GM12878 (cell line): ENCODE data around the gene IRF2. TPM values are rescaled to one million over a fixed set of nuclear protein-coding genes. Genes with fewer than 3 reads are reported as not detected.
A peak's percentile ranks its signal among the peaks of the same experiment; 100 is the strongest.

ENCODE experiments used
- ATAC-seq: fragments of 200-7000 bp; cut with Tn5 transposase; 3 replicates; pipeline ENCODE4 v1.9.1; 2020; ENCODE audit warnings: mild to moderate bottlenecking, moderate library complexity
- BruUV-seq: library from RNA; stranded (reverse); fragments of 400-500 nt; replicated peaks from 2 replicates; lab custom pipeline; 2021; lab: Mats Ljungman, UMichigan
- CTCF ChIA-PET: fragments of 300-600 bp; sonication (Branson Sonifier 250); formaldehyde crosslinking; extraction: SDS; loops from one replicate; lab custom pipeline; 2021; ENCODE audit warnings: inconsistent platforms; lab: Yijun Ruan, JAX
- POLR2A ChIA-PET: fragments of 350-600 bp; formaldehyde crosslinking; extraction: SDS; loops from one replicate; lab custom pipeline; 2021; ENCODE audit warnings: inconsistent platforms; lab: Charles Lee
- RAD21 ChIA-PET: fragments of 300-600 bp; sonication (Branson Sonifier 250); formaldehyde crosslinking; loops from one replicate; lab custom pipeline; 2023; ENCODE audit warnings: antibody characterized with exemption; ENCODE audit not compliant: unreplicated experiment; lab: Charles Lee
- SMC1A ChIA-PET: fragments of 300-600 bp; sonication (Branson Sonifier 250); formaldehyde crosslinking; loops from one replicate; lab custom pipeline; 2023; ENCODE audit not compliant: unreplicated experiment, uncharacterized antibody; lab: Charles Lee
- DNase-seq: peaks from one replicate; pipeline ENCODE4 v3.0.0-alpha.2; 2011; ENCODE audit warnings: low read depth, low spot score
- FAIRE-seq: peaks from 3 replicates; lab custom pipeline; 2011; peaks lifted over from hg19 to GRCh38; lab: Jason Lieb, UNC
- H2AFZ ChIP-seq: 2 replicates; pipeline ENCODE4 v1.6.0; 2011; ENCODE audit warnings: low read depth, low read length, control low read depth; ENCODE audit not compliant: control insufficient read depth
- H3K27ac ChIP-seq: 2 replicates; pipeline ENCODE4 v1.5.1; 2011; ENCODE audit warnings: control low read depth; ENCODE audit not compliant: control insufficient read depth, insufficient read depth
- H3K27me3 ChIP-seq, 2 experiments: replicated peaks in 1 of 2; 2 replicates each; pipeline versions ENCODE4 v1.6.0 to v1.6.1; 2011; ENCODE audit warnings: low read length in 1 of 2; ENCODE audit not compliant: control insufficient read depth in 2 of 2, insufficient read depth in 2 of 2
- H3K36me3 ChIP-seq, 2 experiments: 2 replicates each; pipeline ENCODE4 v1.5.1; 2011; ENCODE audit warnings: low read length in 1 of 2; ENCODE audit not compliant: control insufficient read depth in 2 of 2, insufficient read depth in 2 of 2
- H3K4me1 ChIP-seq: 2 replicates; pipeline ENCODE4 v1.6.1; 2011; ENCODE audit warnings: mild to moderate bottlenecking, low read length, moderate library complexity, mixed read lengths; ENCODE audit not compliant: control insufficient read depth, insufficient read depth
- H3K4me2 ChIP-seq: 2 replicates; pipeline ENCODE4 v1.6.0; 2011; ENCODE audit warnings: control low read depth; ENCODE audit not compliant: control insufficient read depth, insufficient read depth
- H3K4me3 ChIP-seq: fragments of 200-600 bp; sonication (generic); 2 replicates; pipeline ENCODE4 v1.5.1; 2016
- H3K79me2 ChIP-seq: 2 replicates; pipeline ENCODE4 v1.6.0; 2011; ENCODE audit warnings: low read length; ENCODE audit not compliant: control insufficient read depth, insufficient read depth
- H3K9ac ChIP-seq: 2 replicates; pipeline ENCODE4 v1.8.0; 2011; ENCODE audit warnings: low read length, control low read depth, mixed read lengths; ENCODE audit not compliant: control insufficient read depth, insufficient read depth
- H3K9me3 ChIP-seq: replicated peaks from 3 replicates; pipeline ENCODE4 v1.5.1; 2011; ENCODE audit warnings: mild to moderate bottlenecking, low read length; ENCODE audit not compliant: control insufficient read depth, insufficient read depth
- H4K20me1 ChIP-seq: 2 replicates; pipeline ENCODE4 v1.6.0; 2011; ENCODE audit not compliant: control insufficient read depth, insufficient read depth
- ATF2 ChIP-seq: IDR thresholded peaks from 2 replicates; pipeline ENCODE4 v1.6.1; 2012; ENCODE audit warnings: low read length, inconsistent platforms
- BMI1 ChIP-seq: fragments of 450-650 bp; IDR thresholded peaks from 2 replicates; pipeline ENCODE4 v1.6.1; 2016; ENCODE audit warnings: mild to moderate bottlenecking, moderate library complexity, borderline replicate concordance
- ELK1 ChIP-seq: IDR thresholded peaks from 2 replicates; pipeline ENCODE4 v1.6.1; 2012; ENCODE audit warnings: low read depth, low read length, improper control_type of control experiment
- GATAD2B ChIP-seq: fragments of 450-650 bp; conservative IDR thresholded peaks from 2 replicates; pipeline ENCODE4 v1.6.1; 2017; ENCODE audit warnings: low read depth, mild to moderate bottlenecking, moderate library complexity
- HDAC2 ChIP-seq: fragments of 200-600 bp; sonication (generic); IDR thresholded peaks from 2 replicates; pipeline ENCODE4 v1.6.1; 2017
- JUNB ChIP-seq: IDR thresholded peaks from 2 replicates; pipeline ENCODE4 v1.6.1; 2016; ENCODE audit warnings: antibody characterized with exemption, mild to moderate bottlenecking
- MYC ChIP-seq: IDR thresholded peaks from 2 replicates; pipeline ENCODE4 v1.6.1; 2011; ENCODE audit warnings: mild to moderate bottlenecking, low read length, moderate library complexity, inconsistent platforms; ENCODE audit not compliant: insufficient read depth, insufficient replicate concordance, insufficient read length, severe bottlenecking
- NRF1 ChIP-seq: conservative IDR thresholded peaks from 2 replicates; pipeline ENCODE4 v1.6.1; 2011; ENCODE audit warnings: mild to moderate bottlenecking, low read depth, low read length, improper control_type of control experiment
- RAD51 ChIP-seq: fragments of 450-650 bp; IDR thresholded peaks from 2 replicates; pipeline ENCODE4 v1.6.1; 2016; ENCODE audit warnings: moderate library complexity, mild to moderate bottlenecking, inconsistent platforms
- RELA ChIP-seq: fragments of 450-650 bp; IDR thresholded peaks from 2 replicates; pipeline ENCODE4 v1.8.0; 2014; ENCODE audit warnings: borderline replicate concordance; ENCODE audit not compliant: partially characterized antibody
- SUZ12 ChIP-seq: fragments of 200-600 bp; sonication (generic); IDR thresholded peaks from one replicate; pipeline ENCODE4 v1.6.1; 2018; ENCODE audit warnings: antibody characterized with exemption, mild to moderate bottlenecking; ENCODE audit not compliant: unreplicated experiment
- TCF7 ChIP-seq: IDR thresholded peaks from 2 replicates; pipeline ENCODE4 v1.6.1; 2014; ENCODE audit warnings: antibody characterized with exemption, borderline replicate concordance
- ZBTB11 ChIP-seq: fragments of 450-650 bp; formaldehyde crosslinking; IDR thresholded peaks from 2 replicates; pipeline ENCODE4 v1.5.0; 2022; ENCODE audit warnings: mild to moderate bottlenecking, missing genetic modification characterization
- ZNF274 ChIP-seq: IDR thresholded peaks from one replicate; pipeline ENCODE4 v1.8.0; 2011; ENCODE audit not compliant: insufficient read length, insufficient read depth
- WGBS: methylation state at CpG from one replicate; pipeline ENCODE4 v1.1.6; 2016; ENCODE audit warnings: low lambda C conversion rate; ENCODE audit not compliant: insufficient replicate concordance, insufficient coverage; ENCODE audit errors: missing lambda C conversion rate; 5-methylcytosine and 5-hydroxymethylcytosine counted together
- in situ Hi-C: fragments of 300-500 bp; cut with MboI; formaldehyde crosslinking; loops from 9 replicates; pipeline ENCODE4 v1.14.3; 2018; ENCODE audit warnings: mixed read lengths
- intact Hi-C: fragments of 100-400 bp; cut with micrococcal nuclease; formaldehyde crosslinking; loops from one replicate; pipeline ENCODE4 v1.14.2; 2022; ENCODE audit not compliant: unreplicated experiment
- polyA plus RNA-seq, 11 experiments: library from polyadenylated mRNA; depleted of rRNA in 4 of 11; unstranded in 6 of 11; stranded (reverse) in 5 of 11; fragments of >200 nt; fragmentation: Nextera tagmentation in 4 of 11; fragmentation: Illumina TruSeq in 1 of 11; extraction: Ambion mirVana in 4 of 11; extraction: Trizol in 1 of 11; gene quantifications; 1 replicate in 1 of 11; 2 replicates in 10 of 11; pipeline versions ENCODE4 v1.2.1 to v1.2.3, GENCODE V29; 2011 to 2016; ENCODE audit warnings: inconsistent platforms in 2 of 11, missing spikeins in 2 of 11, low read depth in 1 of 11
- total RNA-seq, 4 experiments: library from RNA; depleted of rRNA in 3 of 4; stranded (reverse); fragments of >200 nt in 3 of 4; fragmentation: Illumina TruSeq in 1 of 4; extraction: Trizol in 1 of 4; gene quantifications; 2 replicates each; pipeline versions ENCODE4 v1.2.1 to v1.2.3, GENCODE V29; 2013 to 2021
- TF ChIP-seq, protein P1 (sequence below): fragments of 450-650 bp; IDR thresholded peaks from 2 replicates; pipeline ENCODE4 v1.6.1; 2017; ENCODE audit warnings: borderline replicate concordance

Gene IRF2
- total and polyA plus RNA-seq, 10 of the 15 experiments (the other 5 are each of a cell fraction or from before 2014, with no cell fraction given), result 45.1 to 99.3 (median 58.9) TPM

DNA sequence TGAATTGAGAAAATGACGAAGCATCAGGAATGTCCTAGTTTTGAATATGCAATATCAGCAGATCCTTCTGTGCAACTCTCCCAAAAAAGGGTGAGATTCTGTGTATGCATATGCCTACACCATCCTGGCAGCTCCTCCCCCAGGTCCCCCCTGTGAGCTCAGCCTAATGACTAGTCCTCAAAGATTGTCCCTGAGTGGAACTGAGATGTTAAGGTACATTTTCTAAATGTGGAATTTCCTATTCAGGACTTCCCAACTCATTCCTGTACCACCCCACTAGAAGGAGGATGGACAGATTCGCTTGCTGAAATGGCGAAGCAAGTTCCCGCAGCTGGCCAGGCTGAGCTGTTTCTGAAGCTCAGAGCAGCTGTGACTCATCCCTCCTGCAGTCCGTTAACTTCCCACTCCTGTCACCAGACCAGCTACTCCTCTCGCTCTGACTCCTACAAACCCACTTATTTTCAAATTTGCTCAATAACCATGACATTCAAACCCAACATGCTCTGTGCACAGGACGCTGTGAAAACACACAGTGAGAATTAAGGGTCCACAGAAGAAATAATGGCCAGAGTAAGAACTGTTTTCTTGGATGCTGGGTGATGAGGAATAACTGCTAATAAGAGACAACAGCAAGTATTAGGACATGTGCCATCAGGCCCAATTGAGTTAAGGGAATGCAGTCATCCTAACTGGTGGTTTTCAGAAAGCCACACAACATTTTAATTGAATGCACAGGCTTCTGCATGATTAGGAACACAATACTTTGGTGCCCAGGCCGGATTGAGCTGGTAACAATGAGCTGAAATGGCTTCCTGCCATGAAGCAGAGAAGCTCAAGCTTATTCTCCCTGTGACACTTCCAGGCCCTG lies 40.0 kb upstream of the IRF2 start:
- Histone ChIP-seq H3K9me3 (peaks cover 16% of the 10 kb centered on the region), H3K27me3 (no peaks in the 10 kb centered on the region), H2AFZ (peak overlapping the region; percentile 56), H3K79me2 (no peaks in the 10 kb centered on the region; the same call in 1 of the 2 replicates), H3K4me2 (peak overlapping the region; percentile 91), H3K4me3 (peak overlapping the region; percentile 42), H3K4me1 (peaks cover 32% of the 10 kb centered on the region), H3K36me3 (no peaks in the 10 kb centered on the region), H3K27ac (peak overlapping the region; percentile 70), H4K20me1 (no peaks in the 10 kb centered on the region), H3K9ac (peak overlapping the region; percentile 18)
- peak; percentile 96 for ATAC-seq
- in situ Hi-C loops, result no loop called here
- BruUV-seq, result no TSS peak
- SMC1A ChIA-PET, result interaction anchor here (0.6 to 6.8 kb wide), 34 partner anchors 9 to 249 kb away, joined by 3 to 117 read pairs (median 5); partner anchors contain the start of gene IRF2
- POLR2A ChIA-PET, result interaction anchor here (0.6 to 5.1 kb wide), 23 partner anchors 9 to 250 kb away, joined by 3 to 36 read pairs (median 3); partner anchors contain the start of gene IRF2
- intact Hi-C loops, result loop anchor here (1.0 kb wide), 3 partner anchors 20 to 93 kb away; partner anchors contain the start of gene IRF2
- peak; percentile 89 for FAIRE-seq
- DNase-seq, result peak; percentile 94
- RAD21 ChIA-PET, result interaction anchor here (0.7 to 4.4 kb wide), 31 partner anchors 8 to 250 kb away, joined by 3 to 88 read pairs (median 5); partner anchors contain the start of genes CENPU and IRF2
- CTCF ChIA-PET, result interaction anchor here (0.8 to 3.6 kb wide), 17 partner anchors 9 to 263 kb away, joined by 3 to 10 read pairs (median 5); partner anchors contain the start of gene IRF2
- WGBS, result under 1% methylated on average over 8 of the region's 8 CpGs
- TF ChIP-seq RAD51 (peak; percentile 48; the same call in 1 of the 2 replicates), ATF2 (peak; percentile 99), TCF7 (peak; percentile 72), HDAC2 (no peak), SUZ12 (no peak), ZNF274 (no peak), RELA (peak; percentile 63), ZBTB11 (CRISPR knock-in tag) (no peak), ELK1 (no peak), MYC (no peak), NRF1 (no peak), GATAD2B (peak; percentile 93), BMI1 (peak; percentile 80), JUNB (peak; percentile 100)
- TF ChIP-seq, protein P1, sequence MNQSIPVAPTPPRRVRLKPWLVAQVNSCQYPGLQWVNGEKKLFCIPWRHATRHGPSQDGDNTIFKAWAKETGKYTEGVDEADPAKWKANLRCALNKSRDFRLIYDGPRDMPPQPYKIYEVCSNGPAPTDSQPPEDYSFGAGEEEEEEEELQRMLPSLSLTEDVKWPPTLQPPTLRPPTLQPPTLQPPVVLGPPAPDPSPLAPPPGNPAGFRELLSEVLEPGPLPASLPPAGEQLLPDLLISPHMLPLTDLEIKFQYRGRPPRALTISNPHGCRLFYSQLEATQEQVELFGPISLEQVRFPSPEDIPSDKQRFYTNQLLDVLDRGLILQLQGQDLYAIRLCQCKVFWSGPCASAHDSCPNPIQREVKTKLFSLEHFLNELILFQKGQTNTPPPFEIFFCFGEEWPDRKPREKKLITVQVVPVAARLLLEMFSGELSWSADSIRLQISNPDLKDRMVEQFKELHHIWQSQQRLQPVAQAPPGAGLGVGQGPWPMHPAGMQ, result no peak
